Neural cell (in vitro differentiated cells): Measurements from ENCODE around the gene PIK3C2G.

ENCODE experiments used
- EZH2 ChIP-seq: fragments of 200-600, 300-800 bp; shearing (Covaris generic), sonication (generic); IDR thresholded peaks from 2 replicates; pipeline ENCODE4 v1.6.1; 2014; ENCODE audit warnings: antibody characterized with exemption, low read length, borderline replicate concordance, mild to moderate bottlenecking; ENCODE audit not compliant: insufficient read depth, poor library complexity, severe bottlenecking
- MXI1 ChIP-seq: fragments of 450-650 bp; conservative IDR thresholded peaks from 2 replicates; pipeline ENCODE4 v1.6.1; 2014; ENCODE audit warnings: antibody characterized with exemption, mild to moderate bottlenecking; ENCODE audit not compliant: poor library complexity, severe bottlenecking
- RAD21 ChIP-seq: fragments of 450-650 bp; conservative IDR thresholded peaks from 2 replicates; pipeline ENCODE4 v1.6.1; 2014; ENCODE audit warnings: antibody characterized with exemption, mild to moderate bottlenecking, moderate library complexity
- TF ChIP-seq, protein P1 (sequence below): fragments of 450-650 bp; IDR thresholded peaks from 2 replicates; pipeline ENCODE4 v1.5.1; 2014; ENCODE audit warnings: antibody characterized with exemption, mild to moderate bottlenecking, moderate library complexity; ENCODE audit not compliant: poor library complexity, severe bottlenecking
- TF ChIP-seq, protein P2 (sequence below): IDR thresholded peaks from 2 replicates; pipeline ENCODE4 v1.6.1; 2012; ENCODE audit warnings: borderline replicate concordance

DNA sequence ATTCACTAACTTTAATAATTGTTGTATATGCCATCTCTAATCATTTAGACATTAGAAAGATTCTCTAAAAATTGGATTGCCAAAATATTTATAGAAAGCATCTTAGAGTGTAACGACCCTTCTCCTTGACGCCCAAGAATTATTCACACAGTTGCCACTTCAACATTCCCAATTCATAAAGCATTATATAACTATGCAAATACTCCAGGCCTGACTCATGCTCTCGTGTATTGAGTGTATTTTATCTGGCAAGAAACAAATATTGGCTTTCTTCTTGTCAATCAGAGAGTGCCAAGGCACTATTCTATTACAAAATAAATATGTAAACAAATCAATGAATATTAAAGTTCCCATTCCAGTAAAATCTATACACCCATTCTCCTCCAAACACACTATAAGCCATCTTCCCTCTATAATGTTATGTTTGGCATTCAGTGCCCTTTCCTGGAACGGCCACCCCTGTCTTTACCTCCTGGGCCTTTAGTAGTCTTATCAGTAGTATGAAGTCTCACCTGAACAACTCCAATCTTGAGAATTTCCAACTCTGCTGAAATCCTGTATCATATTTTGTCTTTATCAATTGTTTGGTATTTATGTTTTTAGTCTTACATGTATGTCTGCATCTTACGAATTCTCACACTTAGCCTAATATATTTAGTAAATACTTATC, 182.6 kb downstream of the PIK3C2G start:
- TF ChIP-seq, protein P1, sequence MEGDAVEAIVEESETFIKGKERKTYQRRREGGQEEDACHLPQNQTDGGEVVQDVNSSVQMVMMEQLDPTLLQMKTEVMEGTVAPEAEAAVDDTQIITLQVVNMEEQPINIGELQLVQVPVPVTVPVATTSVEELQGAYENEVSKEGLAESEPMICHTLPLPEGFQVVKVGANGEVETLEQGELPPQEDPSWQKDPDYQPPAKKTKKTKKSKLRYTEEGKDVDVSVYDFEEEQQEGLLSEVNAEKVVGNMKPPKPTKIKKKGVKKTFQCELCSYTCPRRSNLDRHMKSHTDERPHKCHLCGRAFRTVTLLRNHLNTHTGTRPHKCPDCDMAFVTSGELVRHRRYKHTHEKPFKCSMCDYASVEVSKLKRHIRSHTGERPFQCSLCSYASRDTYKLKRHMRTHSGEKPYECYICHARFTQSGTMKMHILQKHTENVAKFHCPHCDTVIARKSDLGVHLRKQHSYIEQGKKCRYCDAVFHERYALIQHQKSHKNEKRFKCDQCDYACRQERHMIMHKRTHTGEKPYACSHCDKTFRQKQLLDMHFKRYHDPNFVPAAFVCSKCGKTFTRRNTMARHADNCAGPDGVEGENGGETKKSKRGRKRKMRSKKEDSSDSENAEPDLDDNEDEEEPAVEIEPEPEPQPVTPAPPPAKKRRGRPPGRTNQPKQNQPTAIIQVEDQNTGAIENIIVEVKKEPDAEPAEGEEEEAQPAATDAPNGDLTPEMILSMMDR = no peak
- TF ChIP-seq MXI1 (no peak), RAD21 (no peak), EZH2 (no peak)
- TF ChIP-seq, protein P2, sequence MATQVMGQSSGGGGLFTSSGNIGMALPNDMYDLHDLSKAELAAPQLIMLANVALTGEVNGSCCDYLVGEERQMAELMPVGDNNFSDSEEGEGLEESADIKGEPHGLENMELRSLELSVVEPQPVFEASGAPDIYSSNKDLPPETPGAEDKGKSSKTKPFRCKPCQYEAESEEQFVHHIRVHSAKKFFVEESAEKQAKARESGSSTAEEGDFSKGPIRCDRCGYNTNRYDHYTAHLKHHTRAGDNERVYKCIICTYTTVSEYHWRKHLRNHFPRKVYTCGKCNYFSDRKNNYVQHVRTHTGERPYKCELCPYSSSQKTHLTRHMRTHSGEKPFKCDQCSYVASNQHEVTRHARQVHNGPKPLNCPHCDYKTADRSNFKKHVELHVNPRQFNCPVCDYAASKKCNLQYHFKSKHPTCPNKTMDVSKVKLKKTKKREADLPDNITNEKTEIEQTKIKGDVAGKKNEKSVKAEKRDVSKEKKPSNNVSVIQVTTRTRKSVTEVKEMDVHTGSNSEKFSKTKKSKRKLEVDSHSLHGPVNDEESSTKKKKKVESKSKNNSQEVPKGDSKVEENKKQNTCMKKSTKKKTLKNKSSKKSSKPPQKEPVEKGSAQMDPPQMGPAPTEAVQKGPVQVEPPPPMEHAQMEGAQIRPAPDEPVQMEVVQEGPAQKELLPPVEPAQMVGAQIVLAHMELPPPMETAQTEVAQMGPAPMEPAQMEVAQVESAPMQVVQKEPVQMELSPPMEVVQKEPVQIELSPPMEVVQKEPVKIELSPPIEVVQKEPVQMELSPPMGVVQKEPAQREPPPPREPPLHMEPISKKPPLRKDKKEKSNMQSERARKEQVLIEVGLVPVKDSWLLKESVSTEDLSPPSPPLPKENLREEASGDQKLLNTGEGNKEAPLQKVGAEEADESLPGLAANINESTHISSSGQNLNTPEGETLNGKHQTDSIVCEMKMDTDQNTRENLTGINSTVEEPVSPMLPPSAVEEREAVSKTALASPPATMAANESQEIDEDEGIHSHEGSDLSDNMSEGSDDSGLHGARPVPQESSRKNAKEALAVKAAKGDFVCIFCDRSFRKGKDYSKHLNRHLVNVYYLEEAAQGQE = no peak
